ENCODE results near the gene ZEB2.

- TF ChIP-seq TCF7L2 (IDR thresholded peaks at IDR 0.05; ENCODE audit: low read depth, low read length) (no peak), CTCF (IDR thresholded peaks at IDR 0.05) (no peak), REST (IDR thresholded peaks at IDR 0.05; ENCODE audit: insufficient read depth in 1 of 2, low read depth in 2 of 2, low read length in 1 of 2) (no peak), POLR2AphosphoS5 (IDR thresholded peaks at IDR 0.05; ENCODE audit: low read depth, low read length) (no peak)
Measured at GRCh38 chr2:144533221-144533620, 13.3 kb upstream of the ZEB2 start.

All from Panc1 (cell line).